T-helper 22 cell (primary cell): ENCODE measurements around the gene NAGLU.
A peak's percentile ranks its signal among the peaks of the same experiment; 100 is the strongest.

Experiments
- DNase-seq: peaks from one replicate; pipeline ENCODE4 v3.0.0-alpha.2; 2020; ENCODE audit warnings: low read depth

NAGLU gene

GRCh38 chr17:42536048-42536371, at the start of gene NAGLU:
Gene NAGLU, plus strand, starts transcription at chr17:42536241. Its CDS starts 32 bp downstream, at chr17:42536273.
- peak; percentile 61 for DNase-seq

GRCh38 chr17:42488032-42488431, 48.0 kb upstream of the NAGLU start:
- DNase-seq, result no peak

- no peak for DNase-seq
Observed at GRCh38 chr17:42493319-42493718, 42.7 kb upstream of the NAGLU start.

- DNase-seq, result no peak
Observed at GRCh38 chr17:42494673-42495072, 41.4 kb upstream of the NAGLU start.

GRCh38 chr17:42498828-42499227, 37.2 kb upstream of the NAGLU start:
- no peak for DNase-seq

- no peak for DNase-seq
Observed at GRCh38 chr17:42502091-42502490, 34.0 kb upstream of the NAGLU start.

GRCh38 chr17:42502926-42503325, 33.1 kb upstream of the NAGLU start:
- no peak for DNase-seq

- DNase-seq, result no peak
Observed at GRCh38 chr17:42507671-42508070, 28.4 kb upstream of the NAGLU start.

- DNase-seq, result no peak
Observed at GRCh38 chr17:42508426-42509165, 27.4 kb upstream of the NAGLU start.

- no peak for DNase-seq
Observed at GRCh38 chr17:42509409-42509808, 26.6 kb upstream of the NAGLU start.

- no peak for DNase-seq
Observed at GRCh38 chr17:42509841-42510240, 26.2 kb upstream of the NAGLU start.

GRCh38 chr17:42512246-42512645, 23.8 kb upstream of the NAGLU start:
- no peak for DNase-seq

- DNase-seq, result no peak
Observed at GRCh38 chr17:42512733-42513251, 23.2 kb upstream of the NAGLU start.

- no peak for DNase-seq
Observed at GRCh38 chr17:42513686-42514085, 22.4 kb upstream of the NAGLU start.

GRCh38 chr17:42514279-42514678, 21.8 kb upstream of the NAGLU start:
- no peak for DNase-seq

- DNase-seq, result no peak
Observed at GRCh38 chr17:42514867-42515266, 21.2 kb upstream of the NAGLU start.

GRCh38 chr17:42517516-42517915, 18.5 kb upstream of the NAGLU start:
- DNase-seq, result peak; percentile 37

GRCh38 chr17:42518046-42518754, 17.8 kb upstream of the NAGLU start:
- no peak for DNase-seq

- DNase-seq, result no peak
Observed at GRCh38 chr17:42518755-42519545, 17.1 kb upstream of the NAGLU start.

GRCh38 chr17:42519546-42520491, 16.2 kb upstream of the NAGLU start:
- DNase-seq, result no peak

- no peak for DNase-seq
Observed at GRCh38 chr17:42520540-42520951, 15.5 kb upstream of the NAGLU start.

GRCh38 chr17:42521036-42521435, 15.0 kb upstream of the NAGLU start:
- no peak for DNase-seq
